Stimulated activated CD4-positive, alpha-beta T cell treated with anti-CD3 and anti-CD28 coated beads, Interleukin-15, amount 100 ng/mL, for 1 hour (primary cell): ENCODE measurements around the gene LARP1B.
"Not testable (repeated sequence)": the region's sequence is repeated elsewhere in the genome, so short reads cannot be mapped to it uniquely, and the experiment has no call there.

Experiments
- DNase-seq, 2 donors: peaks; one replicate each; pipeline ENCODE4 v3.0.0-alpha.2; 2020; ENCODE audit warnings: low read depth in 1 of 2, low spot score in 1 of 2

Gene LARP1B

GRCh38 chr4:128060699-128061565 lies at the start of gene LARP1B:
TSS of gene LARP1B (plus strand) at chr4:128061312. CDS start at chr4:128074952, 13,640 bp downstream.
- DNase-seq: peak; percentile 83 to 91

DNA sequence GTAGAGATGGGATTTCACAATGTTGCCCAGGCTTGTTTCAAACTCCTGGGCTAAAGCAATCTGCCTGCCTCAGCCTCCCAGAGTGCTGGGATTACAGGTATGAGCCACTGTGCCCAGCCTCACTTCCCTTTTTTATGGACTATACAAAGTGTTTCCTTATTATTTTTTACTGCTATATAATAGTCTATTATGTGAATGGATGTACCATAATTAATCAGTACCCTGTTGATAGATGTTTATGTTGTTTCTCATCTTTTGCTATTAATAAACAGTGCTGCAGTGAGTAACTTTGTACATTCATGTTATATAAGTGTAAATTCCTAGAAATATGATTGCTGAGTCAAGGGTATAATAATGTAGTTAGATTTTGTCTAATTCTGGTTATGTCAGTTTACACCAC lies 35.8 kb upstream of the LARP1B start:
- DNase-seq: no peak

- no peak for DNase-seq
Measured at GRCh38 chr4:128029907-128030306, 31.2 kb upstream of the LARP1B start.

- DNase-seq: no peak
Measured at GRCh38 chr4:128031756-128032384, 29.2 kb upstream of the LARP1B start.

DNA sequence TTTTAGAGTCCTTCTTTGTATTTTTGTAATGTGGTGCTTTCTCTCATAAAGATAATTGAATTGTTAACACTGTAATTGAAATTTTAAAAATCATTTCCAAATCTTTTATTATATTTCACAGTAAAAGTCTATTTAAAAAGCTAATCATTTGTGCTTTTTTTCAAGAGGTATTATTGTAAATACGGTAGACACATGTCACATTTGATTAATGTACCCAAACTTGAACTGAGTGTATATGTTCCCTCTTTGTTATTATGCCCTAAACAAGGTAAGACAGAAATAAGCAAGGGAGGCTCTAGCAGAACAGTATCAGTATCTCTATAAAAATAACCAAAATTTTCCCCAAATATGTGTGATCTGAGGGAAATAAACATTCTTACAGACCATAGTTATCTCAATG lies 21.5 kb upstream of the LARP1B start:
- no peak for DNase-seq

GRCh38 chr4:128047019-128047418 lies 14.1 kb upstream of the LARP1B start:
- DNase-seq: not testable (repeated sequence)

GRCh38 chr4:128047514-128047913 lies 13.6 kb upstream of the LARP1B start:
- not testable (repeated sequence) for DNase-seq

DNA sequence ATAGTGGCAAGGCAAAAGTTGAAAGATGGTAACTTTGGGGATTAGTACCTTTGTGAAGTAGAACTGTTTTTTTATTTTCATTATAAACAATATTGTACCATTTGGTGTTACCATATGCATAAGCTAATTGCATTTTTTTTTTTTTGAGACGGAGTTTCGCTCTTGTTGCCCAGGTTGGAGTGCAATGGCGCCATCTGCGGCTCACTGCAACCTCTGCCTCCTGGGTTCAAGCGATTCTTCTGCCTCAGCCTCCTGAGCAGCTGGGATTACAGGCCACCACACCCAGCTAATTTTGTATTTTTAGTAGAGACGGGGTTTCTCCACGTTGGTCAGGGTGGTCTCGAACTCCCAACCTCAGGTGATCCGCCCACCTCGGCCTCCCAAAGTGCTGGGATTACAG lies 9.9 kb upstream of the LARP1B start:
- DNase-seq: not testable (repeated sequence)

GRCh38 chr4:128054907-128055306 lies 6.2 kb upstream of the LARP1B start:
- not testable (repeated sequence) for DNase-seq

GRCh38 chr4:128055441-128056206 lies 5.5 kb upstream of the LARP1B start:
- DNase-seq: not testable (repeated sequence)

DNA sequence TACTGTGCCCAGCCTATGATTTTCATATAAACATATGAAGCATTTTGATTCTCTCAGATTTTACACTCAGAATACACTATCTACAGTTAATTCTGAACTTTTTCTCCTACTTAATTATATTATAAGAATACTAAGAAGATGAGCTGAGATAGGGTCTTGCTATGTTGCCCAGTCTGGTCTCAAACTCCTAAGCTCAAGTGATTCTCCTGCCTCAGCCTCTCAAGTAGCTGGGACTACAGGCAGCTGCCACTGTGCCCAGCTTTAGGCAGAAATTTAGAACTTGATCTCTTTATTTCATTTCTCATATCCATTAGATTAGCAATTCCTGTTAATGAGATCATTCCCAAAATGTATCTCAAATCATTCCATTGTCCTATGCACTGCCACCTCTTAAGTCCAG lies 4.7 kb upstream of the LARP1B start:
- no peak for DNase-seq

DNA sequence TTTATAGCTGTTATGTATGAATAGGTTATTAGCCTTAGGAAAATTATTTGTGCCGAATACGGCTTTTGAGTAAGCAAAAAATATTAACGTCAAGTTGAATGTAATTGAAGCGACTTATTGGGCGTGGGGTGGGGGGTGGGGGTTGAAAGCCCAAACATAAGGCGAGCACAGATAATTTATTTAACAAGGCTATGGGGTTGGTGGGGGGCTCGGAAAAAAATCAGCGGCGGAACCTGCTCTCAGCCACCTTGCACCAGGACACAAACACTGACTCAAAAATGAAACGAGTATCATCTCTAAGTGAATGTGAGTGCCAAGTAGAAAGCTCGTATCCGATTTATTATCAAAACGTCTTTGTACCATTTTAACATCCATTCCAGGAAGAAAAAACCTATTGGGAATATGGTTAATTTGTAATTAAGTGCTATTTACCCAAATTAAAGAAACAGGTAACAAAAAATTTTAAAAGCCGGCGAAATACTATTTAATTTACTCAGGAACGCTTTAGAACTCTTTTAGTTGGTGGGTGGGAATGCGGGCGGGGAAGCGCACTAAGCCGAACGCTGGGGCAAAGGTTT lies 902 bp upstream of the LARP1B start:
- DNase-seq: no peak

DNA sequence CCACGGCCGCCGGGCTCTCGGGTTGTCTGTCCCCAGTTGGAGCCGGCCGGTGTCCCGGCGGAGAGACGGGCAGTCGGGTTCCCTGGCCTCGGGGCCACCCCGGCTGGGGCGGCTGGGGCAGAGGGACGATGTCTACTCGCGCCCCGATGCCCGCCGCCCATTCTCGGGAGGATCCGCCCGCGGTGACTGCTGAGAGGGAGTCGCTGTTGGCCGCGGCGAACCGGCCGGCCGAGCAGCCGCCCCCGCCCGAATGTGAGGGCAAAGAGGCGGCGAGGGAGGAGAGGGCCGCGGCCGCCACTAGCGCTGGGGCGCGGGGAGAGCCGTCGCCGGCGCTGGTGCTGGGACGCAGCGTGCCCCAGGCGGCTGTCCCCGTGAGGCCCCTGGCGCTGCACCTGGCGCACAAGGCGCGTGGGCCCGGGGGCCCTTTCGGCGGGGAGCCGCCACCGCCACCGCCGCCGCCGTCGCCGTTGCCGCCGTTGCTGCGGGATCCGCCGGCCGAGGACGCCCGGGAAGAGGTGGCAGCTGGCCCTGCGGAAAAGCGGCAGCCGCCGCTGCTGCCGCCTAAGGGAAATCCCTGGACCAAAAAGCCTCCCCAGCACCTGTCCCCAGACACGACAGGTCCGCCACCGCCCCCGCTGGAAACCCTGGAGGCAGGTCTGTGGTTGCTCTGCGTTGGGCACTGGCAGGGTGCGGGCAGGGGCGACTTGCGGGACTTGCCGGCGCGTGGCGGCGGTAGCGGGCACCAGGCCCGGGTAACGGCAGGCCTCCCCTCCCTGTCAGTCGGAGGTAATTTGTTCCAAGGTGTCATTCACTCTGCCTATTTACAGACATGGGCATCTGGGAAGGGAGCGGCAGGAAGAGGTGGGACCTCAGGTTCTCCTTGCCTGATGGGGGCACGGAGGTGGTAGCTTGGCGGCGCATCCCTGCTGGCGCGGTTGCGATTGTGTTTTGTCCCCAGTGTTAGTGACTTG lies 739 bp downstream of the LARP1B start:
- peak; percentile 36 to 50 for DNase-seq

DNA sequence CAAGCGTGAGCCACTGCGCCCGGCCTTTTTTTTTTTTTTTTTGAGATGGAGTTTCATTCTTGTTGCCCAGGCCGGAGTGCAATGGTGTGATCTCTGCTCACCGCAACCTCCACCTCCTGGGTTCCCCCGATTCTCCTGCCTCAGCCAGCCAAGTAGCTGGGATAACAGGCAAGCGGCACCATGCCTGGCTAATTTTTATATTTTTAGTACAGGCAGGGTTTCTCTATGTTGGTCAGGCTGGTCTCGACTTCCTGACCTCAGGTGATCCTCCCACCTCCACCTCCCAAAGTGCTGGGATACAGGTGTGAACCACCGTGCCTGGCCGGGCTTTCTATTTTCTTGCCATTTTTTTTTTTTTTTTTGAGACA lies 5.3 kb downstream of the LARP1B start:
- not testable (repeated sequence) for DNase-seq

- DNase-seq: no peak
Measured at GRCh38 chr4:128068918-128069317, 7.8 kb downstream of the LARP1B start.

- DNase-seq: no peak
Measured at GRCh38 chr4:128076464-128076863, 15.4 kb downstream of the LARP1B start.

DNA sequence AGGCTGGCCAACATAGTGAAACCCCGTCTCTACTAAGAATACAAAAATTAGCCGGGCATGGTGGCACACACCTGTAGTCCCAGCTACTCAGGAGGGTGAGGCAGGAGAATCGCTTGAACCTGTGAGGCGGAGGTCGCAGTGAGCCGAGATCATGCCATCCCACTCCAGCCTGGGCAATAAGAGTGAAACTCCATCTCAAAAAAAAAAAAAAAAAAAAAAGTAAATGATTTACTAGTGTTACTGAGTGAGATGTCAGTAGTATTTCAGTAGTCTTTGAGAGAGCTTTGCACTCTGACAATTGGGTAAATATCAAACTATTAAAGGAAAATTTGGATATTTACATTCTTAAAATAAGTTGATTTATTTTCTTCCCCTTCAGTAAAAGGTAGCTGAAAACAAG lies 34.2 kb downstream of the LARP1B start:
- not testable (repeated sequence) for DNase-seq

GRCh38 chr4:128107766-128108165 lies 46.7 kb downstream of the LARP1B start:
- DNase-seq: no peak

- DNase-seq: no peak
Measured at GRCh38 chr4:128123036-128123435, 61.9 kb downstream of the LARP1B start.

DNA sequence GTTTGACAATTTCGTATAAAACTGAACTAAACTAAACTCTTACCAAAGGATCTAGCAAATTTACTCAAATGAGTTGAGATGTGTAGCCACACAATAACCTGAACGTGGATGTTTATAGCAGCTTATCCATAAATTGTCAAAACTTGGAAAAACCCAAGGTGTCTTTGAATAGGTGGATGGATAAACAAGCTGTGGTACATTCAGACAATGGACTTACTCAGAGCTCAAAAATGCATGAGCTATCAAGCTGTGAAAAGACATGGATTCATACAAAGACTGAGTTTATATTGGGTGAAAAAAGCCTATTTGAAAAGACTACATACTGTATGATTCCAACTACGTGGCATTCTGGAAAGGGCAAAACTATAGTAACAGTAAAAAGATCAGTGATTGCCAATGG lies 69.5 kb downstream of the LARP1B start:
- DNase-seq: no peak
